ENCODE data around the gene LGR4. TPM values are rescaled to one million over a fixed set of nuclear protein-coding genes. Genes with fewer than 3 reads are reported as not detected.

The LGR4 gene
- total and polyA plus RNA-seq, 10 donors, result 1.5 to 47.2 (median 27.0) TPM

- Histone ChIP-seq H3K9me3 (no peaks in the 10 kb centered on the region), H3K4me3 (no peak overlapping the region), H3K4me1 (no peaks in the 10 kb centered on the region), H3K27ac (no peak overlapping the region), H3K27me3 (replicated peaks in 1 of 7) (no peaks in the 10 kb centered on the region), H3K36me3 (peaks cover 0 to 31% (median 0%) of the 10 kb centered on the region in 6 donors)
- intact Hi-C loops (cut with DNase I; ENCODE audit: low total_unique reads), result no loop called here
- no peak for DNase-seq
- 89 to 95% (median 93%) methylated on average over 5 of the region's 5 CpGs for WGBS, 5 donors
- TF ChIP-seq, protein P1, sequence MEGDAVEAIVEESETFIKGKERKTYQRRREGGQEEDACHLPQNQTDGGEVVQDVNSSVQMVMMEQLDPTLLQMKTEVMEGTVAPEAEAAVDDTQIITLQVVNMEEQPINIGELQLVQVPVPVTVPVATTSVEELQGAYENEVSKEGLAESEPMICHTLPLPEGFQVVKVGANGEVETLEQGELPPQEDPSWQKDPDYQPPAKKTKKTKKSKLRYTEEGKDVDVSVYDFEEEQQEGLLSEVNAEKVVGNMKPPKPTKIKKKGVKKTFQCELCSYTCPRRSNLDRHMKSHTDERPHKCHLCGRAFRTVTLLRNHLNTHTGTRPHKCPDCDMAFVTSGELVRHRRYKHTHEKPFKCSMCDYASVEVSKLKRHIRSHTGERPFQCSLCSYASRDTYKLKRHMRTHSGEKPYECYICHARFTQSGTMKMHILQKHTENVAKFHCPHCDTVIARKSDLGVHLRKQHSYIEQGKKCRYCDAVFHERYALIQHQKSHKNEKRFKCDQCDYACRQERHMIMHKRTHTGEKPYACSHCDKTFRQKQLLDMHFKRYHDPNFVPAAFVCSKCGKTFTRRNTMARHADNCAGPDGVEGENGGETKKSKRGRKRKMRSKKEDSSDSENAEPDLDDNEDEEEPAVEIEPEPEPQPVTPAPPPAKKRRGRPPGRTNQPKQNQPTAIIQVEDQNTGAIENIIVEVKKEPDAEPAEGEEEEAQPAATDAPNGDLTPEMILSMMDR (IDR thresholded peaks at IDR 0.05 in 8 of 11, conservative IDR thresholded peaks at IDR 0.05 in 3 of 11), result no peak
- TF ChIP-seq POLR2AphosphoS5 (IDR thresholded peaks at IDR 0.05) (no peak), POLR2A (IDR thresholded peaks at IDR 0.05) (no peak)
These were observed 91.3 kb downstream of the LGR4 start for GRCh38 chr11:27381238-27381666.

- DNase-seq, result no peak
- intact Hi-C loops (cut with DNase I; ENCODE audit: low total_unique reads), result no loop called here
- no peak overlapping the region for H3K27ac ChIP-seq
- TF ChIP-seq POLR2A (IDR thresholded peaks at IDR 0.05) (no peak), POLR2AphosphoS5 (IDR thresholded peaks at IDR 0.05) (no peak)
- TF ChIP-seq, protein P1 (IDR thresholded peaks at IDR 0.05 in 8 of 11, conservative IDR thresholded peaks at IDR 0.05 in 3 of 11), result no peak
- 93 to 98% (median 96%) methylated on average over 2 of the region's 2 CpGs for WGBS, 5 donors
- H3K9me3 ChIP-seq, result no peaks in the 10 kb centered on the region
- H3K36me3 ChIP-seq, result peaks cover 0 to 35% (median 0%) of the 10 kb centered on the region in 6 donors
- no peak overlapping the region for H3K4me3 ChIP-seq
- H3K4me1 ChIP-seq, result no peaks in the 10 kb centered on the region
- H3K27me3 ChIP-seq (replicated peaks in 1 of 7), result no peaks in the 10 kb centered on the region
These were observed 91.8 kb downstream of the LGR4 start for GRCh38 chr11:27380771-27381170.

DNA sequence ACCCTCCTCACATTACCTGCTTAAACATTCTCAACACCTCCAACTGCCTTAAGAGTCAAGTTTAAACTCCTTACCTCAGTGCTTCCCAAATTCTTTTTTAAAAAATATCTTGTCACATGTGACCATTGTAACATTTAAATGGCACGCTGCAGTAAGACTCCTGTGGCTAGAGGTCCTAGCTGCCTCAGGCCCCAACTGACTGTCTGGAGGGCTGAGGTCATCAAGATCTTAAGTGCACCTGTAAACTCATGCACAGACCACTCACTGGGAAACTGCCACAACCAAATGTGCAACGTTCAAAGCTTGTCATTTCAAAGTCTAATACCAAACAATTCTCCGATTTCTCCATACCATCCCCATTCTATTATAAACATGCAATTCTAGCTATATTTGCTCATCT, 93.1 kb downstream of the LGR4 start:
- H3K27me3 ChIP-seq (replicated peaks in 1 of 7), result no peaks in the 10 kb centered on the region
- peaks cover 0 to 40% (median 0%) of the 10 kb centered on the region in 6 donors for H3K36me3 ChIP-seq
- TF ChIP-seq, protein P1 (IDR thresholded peaks at IDR 0.05 in 8 of 11, conservative IDR thresholded peaks at IDR 0.05 in 3 of 11), result no peak
- no peak for TF ChIP-seq POLR2AphosphoS5 (IDR thresholded peaks at IDR 0.05)
- no peak for TF ChIP-seq POLR2A (IDR thresholded peaks at IDR 0.05)
- WGBS, 5 donors, result 87 to 93% (median 89%) methylated on average over 3 of the region's 3 CpGs
- H3K27ac ChIP-seq, result no peak overlapping the region
- intact Hi-C loops (cut with DNase I; ENCODE audit: low total_unique reads), result no loop called here
- no peaks in the 10 kb centered on the region for H3K9me3 ChIP-seq
- DNase-seq, result no peak
- no peaks in the 10 kb centered on the region for H3K4me1 ChIP-seq
- H3K4me3 ChIP-seq, result no peak overlapping the region

DNA sequence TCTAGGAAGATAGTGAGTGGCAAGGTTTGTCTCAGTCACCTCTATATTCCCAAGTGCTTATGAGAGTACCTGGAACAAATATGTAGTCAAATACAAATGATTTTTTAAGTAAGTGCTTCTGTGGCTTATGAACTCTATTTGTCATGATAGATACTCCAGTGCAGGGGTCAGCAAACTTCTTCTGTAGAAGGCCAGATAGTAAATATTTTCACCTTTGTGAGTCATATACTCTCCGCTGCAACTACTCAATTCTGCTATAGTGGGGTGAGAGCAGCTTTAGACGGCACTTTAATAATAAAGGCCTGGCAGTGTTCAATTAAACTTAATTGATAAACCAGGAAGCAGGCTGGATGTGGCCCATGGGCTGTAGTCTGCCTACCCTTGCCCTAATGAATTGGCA, 97.2 kb downstream of the LGR4 start:
- Histone ChIP-seq H3K27ac (no peak overlapping the region), H3K9me3 (no peaks in the 10 kb centered on the region), H3K4me1 (no peaks in the 10 kb centered on the region), H3K27me3 (replicated peaks in 1 of 7) (no peaks in the 10 kb centered on the region), H3K4me3 (no peak overlapping the region), H3K36me3 (peaks cover 0 to 62% (median 3%) of the 10 kb centered on the region in 6 donors)
- WGBS, 5 donors, result 91 to 99% (median 98%) methylated on average over 2 of the region's 2 CpGs
- TF ChIP-seq POLR2A (IDR thresholded peaks at IDR 0.05) (no peak), POLR2AphosphoS5 (IDR thresholded peaks at IDR 0.05) (no peak)
- TF ChIP-seq, protein P1 (IDR thresholded peaks at IDR 0.05 in 8 of 11, conservative IDR thresholded peaks at IDR 0.05 in 3 of 11), result no peak
- no peak for DNase-seq
- intact Hi-C loops (cut with DNase I; ENCODE audit: low total_unique reads), result no loop called here
